ENCODE data around the gene LRP8. TPM values are rescaled to one million over a fixed set of nuclear protein-coding genes. Genes with fewer than 3 reads are reported as not detected.

The LRP8 gene
- total and polyA plus RNA-seq, 2 of the 13 experiments (the other 11 are each of a cell fraction or from before 2014, with no cell fraction given): 17.3 to 17.4 TPM

GRCh38 chr1:53196485-53197290, 131.2 kb downstream of the LRP8 start, which contains the start of gene CPT2 (continued):
- no peak for TF ChIP-seq TBL1XR1 (IDR thresholded peaks at IDR 0.05; ENCODE audit: borderline replicate concordance, low read length, partially characterized antibody)
- 0 out of 2 replicates have a peak, but pooled peaks have one; percentile 26 for TF ChIP-seq MBD4 (IDR thresholded peaks at IDR 0.05; ENCODE audit: borderline replicate concordance, low read length)
- TF ChIP-seq FIP1L1 (IDR thresholded peaks at IDR 0.05; ENCODE audit: borderline replicate concordance, insufficient read depth, low read depth, low read length): no peak
- no peak for TF ChIP-seq PRDM4 (CRISPR knock-in tag; IDR thresholded peaks at IDR 0.05; ENCODE audit: borderline replicate concordance)
- no peak for TF ChIP-seq CREB1 (IDR thresholded peaks at IDR 0.05)
- peak; percentile 77; the same call in 1 of the 2 replicates for TF ChIP-seq CREB1 (CRISPR knock-in tag; IDR thresholded peaks at IDR 0.05)
- no peak for TF ChIP-seq ZNF274 (CRISPR knock-in tag; IDR thresholded peaks at IDR 0.05)
- no peak for TF ChIP-seq CENPBD1 (CRISPR knock-in tag; IDR thresholded peaks at IDR 0.05; ENCODE audit: borderline replicate concordance, low read depth)
- TF ChIP-seq RFX3 (CRISPR knock-in tag; IDR thresholded peaks at IDR 0.05): no peak
- TF ChIP-seq ZBTB40 (IDR thresholded peaks at IDR 0.05): no peak
- peak; percentile 51 for TF ChIP-seq ZBTB40 (CRISPR knock-in tag; IDR thresholded peaks at IDR 0.05)
- TF ChIP-seq LBX2 (CRISPR knock-in tag; IDR thresholded peaks at IDR 0.05; ENCODE audit: borderline replicate concordance): no peak
- no peak; the same call in 1 of the 2 replicates for TF ChIP-seq FOXA3 (CRISPR knock-in tag; IDR thresholded peaks at IDR 0.05)
- TF ChIP-seq HCFC1 (IDR thresholded peaks at IDR 0.05; ENCODE audit: low read depth, low read length): no peak
- TF ChIP-seq JUNB (CRISPR knock-in tag; IDR thresholded peaks at IDR 0.05; ENCODE audit: borderline replicate concordance): no peak
